HepG2 (cell line): ENCODE measurements around the gene SDHD. TPM values are rescaled to one million over a fixed set of nuclear protein-coding genes. Genes with fewer than 3 reads are reported as not detected.

Source experiments
- BHLHE40 ChIP-seq: IDR thresholded peaks from 2 replicates; pipeline ENCODE4 v1.6.1; 2011; ENCODE audit warnings: low read length, improper control_type of control experiment
- CENPT ChIP-seq: sonication (generic); formaldehyde crosslinking; IDR thresholded peaks from 2 replicates; pipeline ENCODE4 v1.8.0; 2022; ENCODE audit warnings: low read depth, mild to moderate bottlenecking, moderate library complexity, missing genetic modification reagents
- E2F5 ChIP-seq: sonication (generic); formaldehyde crosslinking; conservative IDR thresholded peaks from 2 replicates; pipeline ENCODE4 v1.4.0; 2020; ENCODE audit warnings: missing genetic modification reagents
- EEA1 ChIP-seq: sonication (generic); formaldehyde crosslinking; IDR thresholded peaks from 2 replicates; pipeline ENCODE4 v1.5.1; 2020; ENCODE audit warnings: mild to moderate bottlenecking, missing genetic modification reagents, borderline replicate concordance
- EP300 ChIP-seq, 3 experiments: sonication (generic) in 1 of 3; formaldehyde crosslinking in 1 of 3; IDR thresholded peaks; 2 replicates each; pipeline versions ENCODE4 v1.5.1 to v1.6.1; 2011 to 2020; ENCODE audit warnings: low read depth in 2 of 3, low read length in 2 of 3, borderline replicate concordance in 1 of 3, improper control_type of control experiment in 1 of 3, mild to moderate bottlenecking in 1 of 3, missing genetic modification reagents in 1 of 3, moderate library complexity in 1 of 3
- FOXC1 ChIP-seq: sonication (generic); formaldehyde crosslinking; IDR thresholded peaks from 2 replicates; pipeline ENCODE4 v1.8.0; 2022; ENCODE audit warnings: mild to moderate bottlenecking, missing genetic modification reagents, borderline replicate concordance
- JUND ChIP-seq: sonication (generic); formaldehyde crosslinking; IDR thresholded peaks from 2 replicates; pipeline ENCODE4 v1.8.0; 2022; ENCODE audit warnings: mild to moderate bottlenecking, missing genetic modification reagents
- NFATC3 ChIP-seq: sonication (generic); formaldehyde crosslinking; IDR thresholded peaks from 2 replicates; pipeline ENCODE4 v1.5.1; 2020; ENCODE audit warnings: mild to moderate bottlenecking, missing genetic modification reagents
- PITX1 ChIP-seq: sonication (generic); formaldehyde crosslinking; IDR thresholded peaks from 2 replicates; pipeline ENCODE4 v1.5.1; 2020; ENCODE audit warnings: mild to moderate bottlenecking, missing genetic modification reagents
- TBX2 ChIP-seq: sonication (generic); formaldehyde crosslinking; IDR thresholded peaks from 2 replicates; pipeline ENCODE4 v1.5.0; 2020; ENCODE audit warnings: missing genetic modification reagents, mild to moderate bottlenecking, borderline replicate concordance
- TEAD2 ChIP-seq: sonication (generic); formaldehyde crosslinking; IDR thresholded peaks from 2 replicates; pipeline ENCODE4 v1.9.0; 2021; ENCODE audit warnings: missing genetic modification reagents
- THAP8 ChIP-seq: sonication (generic); formaldehyde crosslinking; IDR thresholded peaks from 2 replicates; pipeline ENCODE4 v1.5.1; 2020; ENCODE audit warnings: missing genetic modification reagents, mild to moderate bottlenecking, borderline replicate concordance
- THAP9 ChIP-seq: sonication (generic); formaldehyde crosslinking; IDR thresholded peaks from 2 replicates; pipeline ENCODE4; 2020; ENCODE audit warnings: missing genetic modification reagents, mild to moderate bottlenecking, borderline replicate concordance
- THYN1 ChIP-seq: sonication (generic); formaldehyde crosslinking; IDR thresholded peaks from 2 replicates; pipeline ENCODE4 v1.8.1; 2023; ENCODE audit warnings: low read depth, mild to moderate bottlenecking, moderate library complexity, missing genetic modification reagents, borderline replicate concordance
- ZBTB46 ChIP-seq: sonication (generic); formaldehyde crosslinking; IDR thresholded peaks from 2 replicates; pipeline ENCODE4 v1.4.0; 2020; ENCODE audit warnings: mild to moderate bottlenecking, missing genetic modification reagents, borderline replicate concordance
- ZNF446 ChIP-seq: sonication (generic); formaldehyde crosslinking; IDR thresholded peaks from 2 replicates; pipeline ENCODE4 v1.5.0; 2020; ENCODE audit warnings: mild to moderate bottlenecking, missing genetic modification reagents
- ZNF614 ChIP-seq: IDR thresholded peaks from 2 replicates; pipeline ENCODE4 v1.6.1; 2018; ENCODE audit warnings: missing biosample characterization, missing genetic modification reagents, inconsistent platforms, borderline replicate concordance
- ZNF709 ChIP-seq: sonication (generic); formaldehyde crosslinking; IDR thresholded peaks from 2 replicates; pipeline ENCODE4 v1.5.0; 2020; ENCODE audit warnings: mild to moderate bottlenecking, missing genetic modification reagents
- ZNF749 ChIP-seq: sonication (generic); formaldehyde crosslinking; IDR thresholded peaks from 2 replicates; pipeline ENCODE4 v1.8.0; 2022; ENCODE audit warnings: mild to moderate bottlenecking, missing genetic modification reagents, moderate library complexity, borderline replicate concordance
- ZNF761 ChIP-seq: sonication (generic); formaldehyde crosslinking; conservative IDR thresholded peaks from 2 replicates; pipeline ENCODE4 v1.4.0; 2020; ENCODE audit warnings: mild to moderate bottlenecking, missing genetic modification reagents
- ZNF850 ChIP-seq: sonication (generic); formaldehyde crosslinking; conservative IDR thresholded peaks from 2 replicates; pipeline ENCODE4 v1.9.0; 2021; ENCODE audit warnings: mild to moderate bottlenecking, missing genetic modification reagents
- ZSCAN12 ChIP-seq: sonication (generic); formaldehyde crosslinking; IDR thresholded peaks from 2 replicates; pipeline ENCODE4 v1.9.0; 2021; ENCODE audit warnings: mild to moderate bottlenecking, missing genetic modification reagents
- polyA plus RNA-seq, 8 experiments: library from polyadenylated mRNA; depleted of rRNA in 3 of 8; stranded (reverse) in 7 of 8; unstranded in 1 of 8; fragments of >200 nt; fragmentation: Illumina TruSeq in 4 of 8; extraction: Trizol in 4 of 8; gene quantifications; 2 replicates each; pipeline versions ENCODE4 v1.2.1 to v1.2.3, GENCODE V29; 2011 to 2016; ENCODE audit warnings: low read depth in 4 of 8, missing spikeins in 1 of 8, mixed read lengths in 1 of 8; ENCODE audit not compliant: insufficient read depth in 1 of 8
- total RNA-seq, 5 experiments: library from RNA; depleted of rRNA; stranded (reverse); fragments of >200 nt; fragmentation: Illumina TruSeq; extraction: Trizol; gene quantifications; 2 replicates each; pipeline ENCODE4 v1.2.3, GENCODE V29; 2016; ENCODE audit warnings: low read depth in 1 of 5

Gene SDHD
- total and polyA plus RNA-seq, 2 of the 13 experiments (the other 11 are each of a cell fraction or from before 2014, with no cell fraction given) = 117 to 123 TPM

GRCh38 chr11:112086422-112087191 lies at the start of gene SDHD, which contains the start of gene TIMM8B (continued):
- TF ChIP-seq FOXC1 (CRISPR knock-in tag) (0 out of 2 replicates have a peak, but pooled peaks have one; percentile 5), EEA1 (0 out of 2 replicates have a peak, but pooled peaks have one; percentile 23), ZSCAN12 (CRISPR knock-in tag) (no peak), E2F5 (CRISPR knock-in tag) (no peak), CENPT (CRISPR knock-in tag) (0 out of 2 replicates have a peak, but pooled peaks have one; percentile 63), ZBTB46 (CRISPR knock-in tag) (no peak), ZNF749 (CRISPR knock-in tag) (peak; percentile 97), THAP8 (CRISPR knock-in tag) (no peak), TEAD2 (CRISPR knock-in tag) (no peak), ZNF761 (CRISPR knock-in tag) (no peak), ZNF709 (CRISPR knock-in tag) (peak; percentile 59; the same call in 1 of the 2 replicates), NFATC3 (no peak), TBX2 (CRISPR knock-in tag) (peak; percentile 73; the same call in 1 of the 2 replicates), ZNF614 (0 out of 2 replicates have a peak, but pooled peaks have one; percentile 33), BHLHE40 (no peak), ZNF446 (no peak), THYN1 (CRISPR knock-in tag) (no peak), EP300 (IDR thresholded peaks at IDR 0.05; ENCODE audit: low read depth in 2 of 2, low read length in 2 of 2) (0 out of 4 replicates have a peak, but pooled peaks of 1 of the 2 experiments have one; percentile 5), EP300 (CRISPR knock-in tag; IDR thresholded peaks at IDR 0.05; ENCODE audit: borderline replicate concordance) (no peak), ZNF850 (CRISPR knock-in tag) (no peak), PITX1 (CRISPR knock-in tag) (no peak), JUND (CRISPR knock-in tag) (0 out of 2 replicates have a peak, but pooled peaks have one; percentile 39), THAP9 (CRISPR knock-in tag) (peak; percentile 98)
